ENCODE measurements around the gene ABCB6.

GRCh38 chr2:219228041-219228910 is 9.5 kb upstream of the ABCB6 start:
- TF ChIP-seq CTCF (IDR thresholded peaks at IDR 0.05) (no peak), POLR2A (IDR thresholded peaks at IDR 0.05) (no peak)
